Stimulated activated naive CD4-positive, alpha-beta T cell treated with Interleukin-2 at 50 U/mL for 16 hours (primary cell): ENCODE data around the gene PTPRD.

Experiments
- DNase-seq: peaks from one replicate; lab custom pipeline; 2025; lab: John Stamatoyannopoulos, UW

Gene PTPRD

DNA sequence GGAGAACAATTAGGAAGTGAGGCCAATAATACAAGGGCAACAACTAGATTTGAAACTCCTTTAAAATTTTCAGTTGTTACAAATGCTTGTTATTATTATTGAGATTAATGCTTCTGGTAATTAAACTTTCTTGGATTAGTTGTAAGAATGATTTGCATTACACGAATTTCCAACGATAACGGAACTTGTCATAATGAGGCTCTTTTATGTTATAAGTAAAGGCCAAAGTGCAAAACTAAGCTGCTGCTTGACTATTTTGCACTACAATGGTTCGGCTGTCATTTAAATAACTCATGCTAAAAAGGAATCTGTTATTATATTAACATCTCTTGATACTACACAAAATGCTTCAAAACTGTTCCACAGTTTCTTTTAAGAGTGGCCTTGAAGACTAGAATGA, 1007.1 kb downstream of the PTPRD start:
- DNase-seq = no peak

DNA sequence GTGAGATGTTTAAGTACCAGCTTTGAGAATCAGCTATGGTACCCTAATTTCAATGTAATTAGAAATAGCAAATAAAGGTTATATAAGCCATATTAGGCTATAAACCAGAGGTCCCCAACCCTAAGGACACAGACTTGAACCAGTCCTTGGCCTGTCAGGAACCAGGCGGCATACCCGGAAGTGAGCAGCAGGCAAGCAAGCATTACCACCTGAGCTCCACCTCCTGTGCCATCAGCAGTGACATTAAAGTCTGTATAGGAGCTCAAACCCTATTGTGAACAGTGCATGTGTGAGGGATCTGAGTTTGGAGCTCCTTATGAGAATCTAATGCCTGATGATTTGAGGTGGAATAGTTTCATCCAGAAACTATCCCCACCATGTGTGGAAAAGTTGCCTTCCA, 1009.5 kb downstream of the PTPRD start:
- DNase-seq = no peak

DNA sequence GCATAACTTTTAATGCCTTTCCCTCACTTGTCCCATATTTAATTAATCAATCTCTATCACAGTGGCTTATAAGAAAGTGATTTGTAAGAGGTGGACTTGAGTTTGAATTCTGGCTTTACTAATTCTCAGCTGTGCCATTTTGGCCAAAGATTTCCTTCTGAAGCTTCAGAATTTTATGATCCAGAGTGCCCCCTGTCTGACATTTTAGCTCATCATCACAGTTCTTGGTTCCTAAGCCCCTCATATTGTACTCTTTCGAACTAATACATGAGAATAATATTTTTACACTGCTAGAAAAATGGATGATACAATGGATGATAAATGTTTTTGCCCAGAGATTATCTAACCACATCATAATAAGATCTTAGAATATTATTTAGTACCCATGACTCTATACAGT, 1014.1 kb downstream of the PTPRD start:
- DNase-seq = no peak

DNA sequence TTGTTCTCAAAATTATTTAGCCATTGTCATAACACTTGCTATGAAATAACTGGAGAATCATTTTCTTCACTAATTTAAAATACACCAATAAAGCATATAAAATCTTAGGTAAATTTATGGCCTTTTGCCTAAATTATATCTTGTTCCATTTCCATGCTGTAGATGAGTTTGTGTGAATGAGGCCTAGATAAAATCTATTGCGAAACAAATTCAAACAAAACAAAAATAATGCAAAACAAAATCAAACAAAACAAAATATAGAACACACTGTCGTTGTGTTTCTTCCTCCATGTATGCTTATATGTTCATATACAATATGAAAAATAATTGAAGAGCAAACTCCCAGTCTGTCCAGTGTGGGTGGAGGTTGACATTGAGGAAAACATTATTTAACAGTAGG, 1020.7 kb downstream of the PTPRD start:
- DNase-seq = no peak

DNA sequence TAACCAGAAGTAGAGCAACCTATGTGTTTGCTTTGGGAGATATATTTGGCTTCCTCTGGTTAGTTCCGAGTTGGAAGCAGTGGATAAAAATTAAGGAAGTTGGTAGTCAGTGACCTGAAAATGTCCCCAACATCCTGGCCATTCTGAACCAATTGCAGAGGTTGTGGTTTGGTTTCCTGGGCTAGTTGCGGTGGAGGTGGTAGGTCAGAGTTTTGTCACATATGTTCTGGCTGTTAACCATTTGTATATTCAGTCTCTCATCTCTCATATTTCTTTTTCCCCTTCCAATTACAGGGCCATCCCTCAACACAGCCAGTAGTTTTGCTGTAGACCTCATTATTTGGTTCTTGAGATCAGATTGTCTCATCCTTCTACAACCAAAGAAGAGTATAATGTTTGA, 1026.9 kb downstream of the PTPRD start:
- DNase-seq = no peak

DNA sequence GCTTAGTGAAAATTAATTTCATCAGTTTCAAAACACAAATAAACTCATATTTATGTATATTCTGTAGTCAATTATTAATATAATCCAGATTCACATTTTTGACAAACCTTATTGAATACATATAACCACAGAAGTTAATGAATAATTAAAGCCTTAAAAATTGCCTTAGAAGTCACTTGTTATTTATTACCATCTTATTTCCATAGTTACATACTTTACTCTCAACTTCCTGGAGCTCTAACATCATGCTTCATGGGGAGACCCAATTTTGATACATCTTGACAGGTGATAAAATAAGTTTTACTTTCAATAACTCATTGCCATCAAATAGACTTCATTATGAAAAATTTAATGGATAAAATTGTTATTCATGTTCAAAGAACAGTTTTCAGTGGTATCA, 1038.7 kb downstream of the PTPRD start:
- no peak for DNase-seq

DNA sequence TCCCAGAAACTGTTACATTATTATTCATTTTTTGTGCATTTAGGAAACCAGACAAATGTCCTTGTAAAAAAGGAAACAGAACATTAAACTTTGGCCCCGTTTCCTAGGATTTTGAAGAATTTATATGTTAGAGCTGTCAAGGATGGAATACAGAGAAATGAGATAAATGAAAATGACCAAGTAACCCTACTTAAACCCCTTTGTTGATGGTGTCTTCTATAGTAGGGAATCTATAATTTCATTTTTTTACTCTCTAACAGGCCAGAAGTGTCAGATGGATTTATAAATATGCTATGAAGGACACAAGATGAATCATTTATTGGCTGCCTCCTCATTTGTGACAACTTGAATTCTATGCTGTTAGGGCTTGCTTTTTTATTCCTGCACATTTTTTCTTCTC, 1047.1 kb downstream of the PTPRD start:
- no peak for DNase-seq

DNA sequence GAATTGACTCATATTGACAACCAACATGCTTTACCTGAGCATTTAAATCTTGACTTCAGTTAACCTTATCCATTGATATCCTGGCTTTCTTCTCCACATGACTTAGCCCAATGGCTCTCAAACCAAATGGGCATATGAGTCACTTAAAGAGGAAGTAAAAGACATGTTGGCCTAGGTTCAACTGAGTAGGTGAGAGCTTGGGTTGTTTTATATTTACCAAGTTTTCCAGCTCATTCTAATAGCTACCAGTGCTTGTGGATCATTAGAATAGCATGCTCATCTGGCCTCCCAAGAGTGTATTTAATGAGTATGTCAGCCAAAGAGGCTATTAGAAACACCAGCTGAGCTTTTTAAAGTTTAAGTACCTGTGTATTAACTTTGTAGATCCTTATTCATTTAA, 1049.0 kb downstream of the PTPRD start:
- DNase-seq = no peak

DNA sequence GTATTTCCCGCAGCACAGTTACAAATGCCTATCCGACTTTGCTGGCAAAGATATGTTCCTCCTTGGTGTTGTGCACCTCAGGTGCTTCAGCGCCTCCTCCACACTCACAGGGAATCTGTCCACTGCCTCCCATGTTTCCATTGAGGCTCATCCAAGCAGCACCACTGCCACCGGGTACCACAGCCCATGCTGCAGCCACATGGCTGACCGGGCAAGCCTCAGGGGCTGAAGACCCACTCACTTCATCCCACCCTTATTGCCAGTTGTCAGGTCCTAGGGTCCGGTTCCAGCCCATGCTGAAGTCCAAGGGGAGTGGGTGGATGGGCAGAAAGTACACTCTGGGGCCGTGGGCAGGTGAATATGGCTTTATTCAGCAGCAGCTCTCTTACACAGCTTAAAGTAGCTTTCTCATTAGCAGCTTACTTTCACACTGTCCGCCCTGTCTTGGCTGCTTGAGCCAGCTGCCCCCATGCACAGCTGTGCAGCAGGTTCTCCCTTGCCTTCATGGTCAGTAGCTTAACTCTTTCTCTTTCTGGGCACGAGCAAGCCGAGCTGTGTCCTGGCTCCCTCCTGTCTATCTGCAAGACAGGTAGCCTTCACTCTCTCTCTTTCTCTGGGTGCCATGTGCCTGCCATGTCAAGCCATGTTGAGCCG, 1052.3 kb downstream of the PTPRD start:
- no peak for DNase-seq

DNA sequence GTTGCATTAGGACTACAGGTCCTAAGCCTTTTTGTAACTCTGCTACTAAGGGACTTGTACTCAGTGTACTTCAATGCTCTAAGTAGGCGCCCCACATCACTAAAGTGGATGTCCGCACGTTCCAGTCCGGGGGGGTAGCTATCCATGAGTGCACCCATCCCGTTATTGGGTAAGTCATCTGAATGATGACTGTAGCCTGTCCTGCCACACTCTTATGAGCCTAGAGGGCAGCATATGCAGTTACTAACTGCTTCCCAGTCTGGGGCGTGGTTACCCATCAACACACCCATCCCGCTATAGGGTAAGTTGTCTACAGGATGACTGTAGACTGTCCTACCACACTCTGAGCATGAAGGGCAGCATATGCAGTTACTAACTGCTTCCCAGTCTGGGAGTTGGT, 1053.9 kb downstream of the PTPRD start:
- no peak for DNase-seq

DNA sequence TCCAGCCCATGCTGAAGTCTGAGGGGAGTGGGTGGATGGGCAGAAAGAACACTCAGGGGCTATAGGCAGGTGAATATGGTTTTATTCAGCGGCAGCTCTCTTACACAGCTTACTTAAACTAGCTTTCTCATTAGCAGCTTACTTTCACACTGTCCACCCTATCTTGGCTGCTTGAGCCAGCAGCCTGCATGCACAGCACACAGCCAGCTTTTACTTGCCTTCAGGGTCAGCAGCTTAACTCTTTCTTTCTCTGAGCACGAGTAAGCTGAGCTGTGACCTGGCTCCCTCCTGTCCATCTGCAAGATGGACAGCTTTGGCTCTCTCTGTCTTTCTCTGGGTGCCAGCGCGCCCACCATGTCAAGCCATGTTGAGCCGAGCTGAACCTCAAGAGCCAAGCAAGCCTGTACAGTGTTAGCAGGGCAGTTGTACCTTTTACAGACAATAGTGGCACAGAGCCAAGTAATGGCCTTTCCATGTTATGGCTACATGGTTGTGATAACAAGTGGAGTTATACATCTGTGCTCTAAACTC, 1054.9 kb downstream of the PTPRD start:
- no peak for DNase-seq

DNA sequence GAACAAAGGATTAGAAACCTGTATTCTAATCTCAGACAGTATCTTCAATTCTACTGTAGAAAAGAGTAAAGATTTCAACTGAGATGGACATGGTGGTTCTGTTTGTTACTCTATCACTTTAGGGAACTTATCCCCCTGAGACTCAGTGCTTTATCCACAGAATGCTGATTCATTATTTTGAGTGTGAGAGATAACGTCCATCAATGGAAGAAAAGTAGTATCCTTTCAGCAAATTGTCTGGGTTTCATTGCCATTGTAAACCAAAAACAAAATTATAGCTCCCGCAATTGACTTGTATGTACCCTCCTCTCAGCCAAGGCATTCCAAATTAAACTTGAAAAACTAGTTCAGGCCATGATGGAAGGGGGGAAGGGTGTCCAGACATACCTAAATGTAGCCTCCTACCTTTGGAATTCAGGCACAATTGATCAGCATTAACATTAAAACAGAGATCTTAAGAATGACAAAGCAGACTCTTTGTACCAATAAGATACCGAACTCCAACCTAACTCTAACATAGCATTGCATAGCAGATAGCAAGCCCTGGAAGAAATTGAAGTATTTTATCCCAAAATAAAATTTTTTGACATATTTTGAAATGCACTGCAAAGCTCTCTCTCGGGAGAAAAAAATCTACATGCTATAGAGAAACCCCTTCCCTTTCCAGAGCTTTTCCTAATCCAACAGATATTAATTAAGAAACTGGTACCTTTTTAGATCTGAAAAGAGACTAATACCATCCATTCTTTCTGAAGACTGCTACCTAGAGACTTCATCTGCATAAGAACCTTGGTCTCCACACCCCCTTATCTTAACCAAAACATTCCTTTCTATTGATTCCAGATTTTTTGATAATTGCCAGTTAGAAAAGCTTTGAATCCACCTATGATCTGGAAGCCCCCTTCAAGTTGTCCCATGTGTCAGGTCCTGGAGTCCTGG, 1055.7 kb downstream of the PTPRD start:
- no peak for DNase-seq

DNA sequence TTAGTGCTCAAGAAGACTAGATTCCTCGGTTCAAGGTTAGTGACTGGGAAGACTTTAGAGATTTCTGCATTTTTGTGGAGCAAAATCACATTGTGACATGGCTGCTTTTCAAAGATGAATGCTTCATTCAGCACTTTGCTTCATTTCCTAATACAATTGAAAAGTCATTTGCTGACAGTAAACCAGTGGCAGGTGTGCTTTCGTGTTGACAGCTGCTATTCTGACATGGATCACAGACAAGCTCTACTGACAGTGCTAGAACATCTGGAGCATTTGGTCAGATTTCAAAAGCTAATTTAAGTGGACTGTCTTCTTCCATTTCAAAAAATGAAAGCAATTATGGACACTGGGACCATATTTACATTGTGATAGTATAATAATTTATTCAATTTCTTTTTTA, 1060.1 kb downstream of the PTPRD start:
- no peak for DNase-seq

DNA sequence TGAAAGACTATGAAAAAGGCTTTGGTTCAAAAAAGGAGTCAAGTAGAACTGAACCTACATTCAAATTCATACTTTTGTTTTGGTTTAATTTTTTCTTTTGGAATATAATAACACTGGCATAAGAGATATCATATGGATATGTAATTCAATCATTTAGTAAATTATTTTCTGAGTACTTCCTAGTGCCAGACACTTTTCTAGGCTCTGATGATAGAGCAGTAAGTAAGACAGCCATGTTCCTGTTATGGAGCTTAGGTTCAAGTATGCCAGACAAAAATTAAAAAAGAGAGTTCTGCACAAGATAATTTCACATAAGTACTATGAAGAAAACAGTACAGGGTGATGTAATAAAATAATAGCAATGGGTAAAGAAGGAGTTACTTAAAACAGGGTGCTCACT, 1074.0 kb downstream of the PTPRD start:
- DNase-seq = no peak

DNA sequence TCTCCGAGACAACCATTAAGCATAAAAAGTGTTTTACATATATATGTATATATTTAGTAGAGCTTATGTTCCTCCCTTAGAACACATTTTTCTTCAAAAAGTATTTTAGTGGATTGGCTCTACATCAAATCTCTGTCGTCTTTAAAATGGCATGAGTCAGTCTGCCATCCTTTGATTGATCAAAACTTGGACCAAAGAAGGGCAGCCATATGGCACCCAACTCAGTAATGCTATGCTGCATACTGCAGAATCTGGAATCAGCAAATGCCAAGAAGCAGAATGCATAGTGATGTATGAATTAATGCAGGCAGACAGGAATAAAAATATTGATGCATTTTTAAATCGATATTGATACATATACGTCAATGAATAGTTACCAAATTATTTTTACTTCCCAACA, 1074.4 kb downstream of the PTPRD start:
- no peak for DNase-seq

DNA sequence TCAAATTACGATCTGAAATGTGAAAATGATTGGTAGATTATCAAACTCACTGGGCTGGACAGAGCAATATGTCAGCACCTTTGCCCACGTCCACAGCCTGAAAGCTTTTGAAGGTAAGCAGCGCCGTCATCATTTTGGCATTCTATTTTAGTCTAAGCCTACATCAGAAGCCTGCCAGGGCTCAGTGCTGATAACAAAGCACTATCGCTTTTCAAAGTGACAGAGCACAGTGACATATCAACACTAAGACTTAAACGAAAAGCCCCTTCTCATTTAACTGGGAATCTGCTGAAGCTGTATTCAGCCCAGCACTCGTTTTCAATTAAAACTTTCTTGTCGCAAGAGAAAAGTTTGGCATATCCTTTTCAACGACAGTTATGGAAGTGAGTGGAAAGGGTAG, 1076.3 kb downstream of the PTPRD start:
- DNase-seq = no peak

DNA sequence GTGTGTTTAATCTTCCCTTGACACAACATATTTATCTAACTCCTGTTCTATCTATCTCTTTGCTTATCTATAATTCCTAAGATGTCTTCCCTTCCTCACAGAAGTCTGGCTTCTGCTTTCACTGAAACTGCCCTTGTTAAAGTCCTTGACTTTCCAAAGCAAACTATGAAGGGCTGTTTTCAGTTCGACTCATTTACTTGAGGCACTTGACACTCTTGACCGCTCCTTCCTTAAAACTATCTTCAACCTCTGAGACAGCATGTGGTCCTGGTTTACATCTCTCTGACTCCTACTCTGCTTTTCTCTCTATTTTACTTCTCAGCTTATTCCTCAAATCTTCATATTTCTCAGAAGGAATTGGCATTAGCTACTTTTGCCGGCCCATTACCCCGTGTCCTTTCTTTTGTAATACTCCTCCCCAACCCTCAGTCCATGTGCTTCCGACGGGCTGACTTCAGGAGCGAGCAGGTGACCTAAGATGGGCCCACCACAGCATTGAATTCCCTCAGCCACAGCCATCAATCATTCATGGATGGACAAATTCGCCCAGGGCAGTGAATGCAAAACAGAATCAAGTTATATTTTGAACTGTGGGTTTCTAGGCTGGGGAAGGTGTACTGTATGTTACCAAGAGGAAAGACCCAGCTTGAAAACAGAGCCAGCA, 1089.2 kb downstream of the PTPRD start:
- no peak for DNase-seq

DNA sequence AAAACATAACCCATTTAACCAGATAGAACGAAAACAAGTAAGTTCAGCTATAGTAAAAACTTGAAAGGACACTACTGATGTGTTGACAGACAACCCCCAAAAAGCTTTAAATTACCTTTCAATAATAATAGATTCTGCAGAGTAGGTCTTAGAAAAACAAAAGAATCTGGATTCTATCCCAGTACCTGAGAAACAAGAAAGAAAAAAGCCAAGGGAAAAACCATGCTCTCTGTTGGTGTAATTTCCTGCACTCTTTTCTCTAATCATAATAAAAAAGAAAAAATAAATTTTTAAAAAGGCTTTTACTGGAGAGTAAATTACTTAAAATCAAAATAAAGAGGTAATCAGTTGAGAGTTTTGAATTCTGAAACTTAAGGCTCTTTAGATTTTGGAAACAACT, 1090.4 kb downstream of the PTPRD start:
- no peak for DNase-seq

DNA sequence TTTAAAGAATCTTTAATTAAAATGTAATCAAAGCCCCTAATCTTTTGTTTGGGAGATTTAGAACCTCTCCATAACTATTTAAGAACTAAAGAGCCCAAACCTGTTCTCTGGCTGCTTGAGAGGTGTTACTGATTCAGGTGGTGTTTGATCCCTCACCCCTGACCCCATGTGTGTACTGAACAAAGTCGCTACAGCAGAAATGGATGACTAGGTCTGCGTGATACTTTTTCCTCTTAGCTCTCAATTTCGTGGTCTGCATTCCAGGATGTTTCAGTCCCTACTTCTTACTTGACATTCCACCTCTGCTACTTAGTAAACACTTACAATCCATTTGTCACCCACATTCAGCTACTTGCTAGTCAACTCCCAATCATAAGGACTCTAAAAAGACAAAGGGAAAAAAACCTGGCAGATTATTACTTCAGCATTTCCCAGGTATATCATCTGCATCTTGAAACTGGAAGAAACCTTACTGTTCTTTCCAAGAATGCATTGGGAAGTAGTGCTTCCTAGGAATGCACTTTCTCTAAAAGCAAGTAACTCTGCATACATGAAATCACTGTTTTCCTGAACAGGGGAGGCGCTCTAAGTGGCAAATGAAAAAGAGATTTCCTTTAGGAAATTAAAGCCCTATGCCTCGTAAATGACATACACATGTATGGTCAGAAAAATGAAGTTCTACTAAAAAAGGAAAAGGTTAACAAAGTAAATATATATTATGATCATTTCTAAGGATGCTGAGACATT, 1091.6 kb downstream of the PTPRD start:
- DNase-seq = no peak

DNA sequence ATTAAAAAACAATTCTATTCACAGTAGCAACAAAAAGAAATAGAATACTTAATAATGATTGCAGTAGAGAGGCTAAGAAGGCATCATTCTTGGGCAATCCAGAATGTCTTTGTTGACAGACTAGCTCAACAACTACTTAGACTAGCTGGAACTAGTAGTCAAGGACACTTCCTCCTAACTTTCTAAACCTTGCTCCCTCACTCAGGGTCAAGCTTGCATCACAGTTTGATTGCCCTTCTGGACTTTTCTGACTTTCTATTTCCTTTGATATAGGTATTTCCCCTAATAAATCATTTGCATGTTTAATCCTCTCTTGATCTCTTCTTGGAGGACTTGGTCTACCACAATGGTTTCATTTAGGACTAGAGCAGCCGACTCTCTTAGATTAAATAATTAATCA, 1107.9 kb downstream of the PTPRD start:
- DNase-seq = no peak

DNA sequence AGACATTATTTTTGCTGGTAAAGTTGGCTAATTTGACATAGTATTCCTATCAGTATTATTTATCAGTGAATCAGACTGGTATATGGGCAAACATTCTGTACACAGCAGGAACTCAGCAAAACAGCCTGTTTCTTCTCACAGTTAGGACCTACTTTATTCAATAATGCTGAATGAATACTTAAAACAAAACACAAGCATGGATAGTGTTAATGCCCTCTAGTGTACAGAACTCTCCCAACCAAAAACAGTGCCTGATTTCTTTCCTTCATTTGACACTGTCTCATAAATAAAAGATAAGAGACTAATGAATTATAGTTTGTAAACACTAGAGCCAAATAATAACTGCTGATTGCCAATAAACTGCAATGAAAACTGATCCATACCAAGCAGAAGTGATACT, 1113.3 kb downstream of the PTPRD start:
- no peak for DNase-seq

DNA sequence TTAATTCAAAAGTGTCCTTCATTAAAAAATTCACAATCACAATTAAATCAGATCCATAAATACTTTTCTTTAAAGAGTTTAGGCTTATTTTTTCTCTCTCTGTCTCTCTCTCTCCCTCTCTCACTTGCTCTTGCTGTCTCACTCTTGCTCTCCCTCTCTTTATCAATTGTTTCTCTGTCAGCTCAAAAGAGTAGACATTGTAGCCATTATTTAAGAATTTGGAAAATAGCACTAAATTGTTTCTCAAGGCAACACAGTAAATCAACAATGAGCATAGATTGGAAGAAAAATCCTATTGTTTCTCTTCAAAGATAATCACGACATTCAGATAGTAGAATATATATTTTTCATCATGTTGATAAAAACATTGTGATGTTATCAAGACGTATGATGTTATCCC, 1114.0 kb downstream of the PTPRD start:
- no peak for DNase-seq
